T47D (cell line): ENCODE results near the gene MRM3.

ENCODE experiments used
- DNase-seq, 2 experiments: peaks; one replicate each; pipeline versions ENCODE4 v3.0.0 to v3.0.0-alpha.2; 2011 to 2012; ENCODE audit warnings: low read depth in 1 of 2, low spot score in 1 of 2
- JUND ChIP-seq: IDR thresholded peaks from 2 replicates; pipeline ENCODE4 v1.6.1; 2012; ENCODE audit warnings: low read depth
- in situ Hi-C: cut with HindIII; loops from 2 replicates; pipeline ENCODE4 v1.10.0; 2016; ENCODE audit warnings: low sequenced_read_pairs, low pct_unique_long_range_greater_than_20kb

MRM3 gene

GRCh38 chr17:781805-782731 is at the start of gene MRM3, which contains the start of gene GLOD4:
TSS of gene MRM3 (plus strand) at chr17:782353. CDS start at chr17:782379, 26 bp downstream.
TSS of gene GLOD4 (minus strand) at chr17:782280. CDS start at chr17:782255, 25 bp downstream.
- peak; percentile 88 to 89 for DNase-seq
- in situ Hi-C loops, result no loop called here
- no peak for TF ChIP-seq JUND

GRCh38 chr17:732902-733720 is 49.0 kb upstream of the MRM3 start:
- peak in 1 of 2 experiments; percentile 33 for DNase-seq
- in situ Hi-C loops, result no loop called here

GRCh38 chr17:733743-734142 is 48.4 kb upstream of the MRM3 start:
- no peak for DNase-seq
- in situ Hi-C loops, result no loop called here

More at GRCh38 chr17:732902-733720, 49.0 kb upstream of the MRM3 start:
- no peak for TF ChIP-seq JUND

GRCh38 chr17:737561-738113 is 44.5 kb upstream of the MRM3 start:
- DNase-seq, result no peak
- in situ Hi-C loops, result no loop called here
- TF ChIP-seq JUND, result no peak

More at GRCh38 chr17:733743-734142, 48.4 kb upstream of the MRM3 start:
- TF ChIP-seq JUND, result no peak

GRCh38 chr17:740240-741017 is 41.7 kb upstream of the MRM3 start:
- no peak for DNase-seq
- no peak for TF ChIP-seq JUND
- in situ Hi-C loops, result no loop called here

- DNase-seq, result no peak
- no peak for TF ChIP-seq JUND
- in situ Hi-C loops, result no loop called here
Measured at GRCh38 chr17:742147-742793, 39.9 kb upstream of the MRM3 start.

GRCh38 chr17:743139-743538 is 39.0 kb upstream of the MRM3 start:
- in situ Hi-C loops, result no loop called here
- DNase-seq, result no peak

GRCh38 chr17:744937-745336 is 37.2 kb upstream of the MRM3 start:
- TF ChIP-seq JUND, result no peak
- in situ Hi-C loops, result no loop called here
- DNase-seq, result no peak

More at GRCh38 chr17:743139-743538, 39.0 kb upstream of the MRM3 start:
- TF ChIP-seq JUND, result no peak

GRCh38 chr17:745406-745805 is 36.7 kb upstream of the MRM3 start:
- in situ Hi-C loops, result no loop called here
- no peak for DNase-seq
- no peak for TF ChIP-seq JUND

- in situ Hi-C loops, result no loop called here
- DNase-seq, result no peak
- no peak for TF ChIP-seq JUND
Measured at GRCh38 chr17:746181-746580, 36.0 kb upstream of the MRM3 start.
